Adrenal gland (tissue), 12 donors: ENCODE data around the gene DDX41. TPM values are rescaled to one million over a fixed set of nuclear protein-coding genes. Genes with fewer than 3 reads are reported as not detected.

Experiments
- DNase-seq, 7 donors: peaks; one replicate each; pipeline ENCODE4 v3.0.0-alpha.2; 2019 to 2020
- H3K27ac ChIP-seq, 5 donors: fragments of 200-600 bp; sonication (generic) in 4 of 5; 1 replicate in 3 of 5; 2 replicates in 2 of 5; pipeline versions ENCODE4 v1.5.1 to v1.8.0; 2016 to 2020; ENCODE audit warnings: mild to moderate bottlenecking in 1 of 5
- H3K27me3 ChIP-seq: fragments of 200-600 bp; 2 replicates; pipeline ENCODE4 v1.8.0; 2021
- H3K36me3 ChIP-seq, 2 donors: fragments of 200-600 bp; replicated peaks in 1 of 2; 1 replicate in 1 of 2; 2 replicates in 1 of 2; pipeline versions ENCODE4 v1.5.1 to v1.8.0; 2018 to 2022
- H3K4me1 ChIP-seq, 2 donors: fragments of 200-600 bp; replicated peaks in 1 of 2; 1 replicate in 1 of 2; 2 replicates in 1 of 2; pipeline versions ENCODE4 v1.5.1 to v1.8.0; 2018 to 2021
- H3K4me3 ChIP-seq, 4 donors: fragments of 200-600 bp; sonication (generic) in 3 of 4; one replicate each; pipeline ENCODE4 v1.5.1; 2016 to 2018
- H3K9me3 ChIP-seq, 3 donors: fragments of 200-600 bp; sonication (generic) in 1 of 3; replicated peaks in 1 of 3; 1 replicate in 2 of 3; 2 replicates in 1 of 3; pipeline versions ENCODE4 v1.5.1 to v1.8.0; 2016 to 2021
- POLR2A ChIP-seq, 2 donors: fragments of 450-650 bp; IDR thresholded peaks; one replicate each; pipeline ENCODE4 v1.6.1; 2017; ENCODE audit warnings: antibody characterized with exemption in 2 of 2, mild to moderate bottlenecking in 2 of 2, moderate library complexity in 1 of 2
- WGBS, 4 donors: extraction: QIAGEN DNeasy Blood & Tissue Kit in 2 of 4; methylation state at CpG; one replicate each; pipeline versions ENCODE4 v1.1.5 to v1.1.7; 2013 to 2017; 5-methylcytosine and 5-hydroxymethylcytosine counted together
- intact Hi-C, 2 donors: fragments of 100-400 bp; cut with DNase I; formaldehyde crosslinking; loops; one replicate each; pipeline versions ENCODE4 v1.14.1 to v1.15.0; 2022 to 2023
- polyA plus RNA-seq, 3 donors: library from polyadenylated mRNA; stranded (reverse); fragments of 200-250 nt in 2 of 3; fragments of 350-450 nt in 1 of 3; fragmentation: Illumina TruSeq in 1 of 3; extraction: RNeasy Lipid Tissue Mini Kit (QIAGEN cat#74804) in 1 of 3; gene quantifications; one replicate each; pipeline ENCODE4 v1.2.3, GENCODE V29; 2013 to 2014
- total RNA-seq, 9 donors: library from RNA; depleted of rRNA in 4 of 9; stranded (reverse); fragments of >200 nt in 4 of 9; fragments of 120-200 nt in 1 of 9; fragmentation: NEBNext Ultra II Directional in 1 of 9; extraction: Animal tissue kit (Norgen Biotek cat#: 25700) in 1 of 9; gene quantifications; one replicate each; pipeline versions ENCODE4 v1.1.0 to v1.2.4, GENCODE V29; 2013 to 2023
- TF ChIP-seq, protein P1 (sequence below), 6 experiments: fragments of 450-650 bp in 4 of 6; fragments of 200-600 bp in 2 of 6; sonication (generic) in 1 of 6; IDR thresholded peaks; 1 replicate in 5 of 6; 2 replicates in 1 of 6; pipeline versions ENCODE4 v1.5.1 to v1.8.0; 2016 to 2021; ENCODE audit warnings: antibody characterized with exemption in 6 of 6, mild to moderate bottlenecking in 2 of 6, moderate library complexity in 1 of 6
- donor health status: healthy with polysubstance abuse.
- donor health status: Bipolar disorder and iron deficiency.
- donor health status: DM: yes; HTN: yes; CAD: no.
- donor health status: DM: no; HTN: no; CAD: no.
- donor health status: DM: no; HTN: no; CAD: no.
- donor health status: DM: yes; HTN: yes; CAD: no.

The DDX41 gene
- total and polyA plus RNA-seq, 12 donors = 47.0 to 180 (median 116) TPM

DNA sequence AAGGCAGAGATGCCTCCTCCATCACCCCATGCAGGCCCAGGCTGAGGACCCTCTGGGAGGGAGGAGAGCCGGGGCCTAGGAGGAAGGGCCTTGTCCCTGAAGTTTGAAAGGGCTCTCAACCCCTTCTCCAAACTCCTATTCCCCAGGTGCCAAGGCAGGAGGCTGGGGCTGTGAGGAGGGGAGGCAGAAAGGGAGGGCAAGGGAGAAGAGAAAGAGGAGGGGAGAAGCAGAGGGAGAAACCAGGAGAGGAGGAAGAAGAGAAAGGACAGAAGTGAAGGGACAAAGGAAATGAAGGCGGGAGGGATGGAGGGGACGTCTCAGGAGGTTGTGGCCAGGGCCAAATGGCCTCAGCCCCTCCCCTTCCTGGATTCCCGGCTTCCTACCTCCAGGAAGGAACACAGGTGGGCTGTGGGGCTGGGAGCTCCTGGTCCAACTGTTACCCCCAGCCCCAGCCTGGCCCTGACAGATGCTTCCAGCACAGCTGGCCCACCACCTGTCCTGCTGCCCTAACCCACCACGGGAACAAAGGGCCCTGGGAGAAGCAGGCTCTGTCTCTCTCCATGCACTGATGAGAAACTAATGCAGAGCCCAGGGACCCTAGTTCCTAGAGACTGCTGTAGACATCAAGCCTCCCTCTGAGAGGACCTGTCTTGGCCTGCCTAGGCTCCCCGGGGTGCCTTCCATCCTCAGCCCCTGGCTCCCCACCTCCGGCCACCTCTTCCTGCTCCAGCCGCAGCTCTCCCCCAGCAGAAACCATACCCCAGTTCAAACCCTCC is 46.8 kb downstream of the DDX41 start:
- WGBS, 4 donors = 78 to 87% (median 83%) methylated on average over 6 to 8 of the region's 8 CpGs
- H3K27ac ChIP-seq = no peak overlapping the region
- H3K4me3 ChIP-seq = no peak overlapping the region
- no peak for TF ChIP-seq POLR2A (IDR thresholded peaks at IDR 0.05)
- TF ChIP-seq, protein P1, sequence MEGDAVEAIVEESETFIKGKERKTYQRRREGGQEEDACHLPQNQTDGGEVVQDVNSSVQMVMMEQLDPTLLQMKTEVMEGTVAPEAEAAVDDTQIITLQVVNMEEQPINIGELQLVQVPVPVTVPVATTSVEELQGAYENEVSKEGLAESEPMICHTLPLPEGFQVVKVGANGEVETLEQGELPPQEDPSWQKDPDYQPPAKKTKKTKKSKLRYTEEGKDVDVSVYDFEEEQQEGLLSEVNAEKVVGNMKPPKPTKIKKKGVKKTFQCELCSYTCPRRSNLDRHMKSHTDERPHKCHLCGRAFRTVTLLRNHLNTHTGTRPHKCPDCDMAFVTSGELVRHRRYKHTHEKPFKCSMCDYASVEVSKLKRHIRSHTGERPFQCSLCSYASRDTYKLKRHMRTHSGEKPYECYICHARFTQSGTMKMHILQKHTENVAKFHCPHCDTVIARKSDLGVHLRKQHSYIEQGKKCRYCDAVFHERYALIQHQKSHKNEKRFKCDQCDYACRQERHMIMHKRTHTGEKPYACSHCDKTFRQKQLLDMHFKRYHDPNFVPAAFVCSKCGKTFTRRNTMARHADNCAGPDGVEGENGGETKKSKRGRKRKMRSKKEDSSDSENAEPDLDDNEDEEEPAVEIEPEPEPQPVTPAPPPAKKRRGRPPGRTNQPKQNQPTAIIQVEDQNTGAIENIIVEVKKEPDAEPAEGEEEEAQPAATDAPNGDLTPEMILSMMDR (IDR thresholded peaks at IDR 0.05) = no peak
- no peaks in the 10 kb centered on the region for H3K9me3 ChIP-seq
- intact Hi-C loops = no loop called here
- no peak for DNase-seq
- peaks cover 7 to 12% of the 10 kb centered on the region in 2 donors for H3K4me1 ChIP-seq
- peaks cover 0 to 14% of the 10 kb centered on the region in 2 donors for H3K36me3 ChIP-seq
- peaks cover 10% of the 10 kb centered on the region for H3K27me3 ChIP-seq

DNA sequence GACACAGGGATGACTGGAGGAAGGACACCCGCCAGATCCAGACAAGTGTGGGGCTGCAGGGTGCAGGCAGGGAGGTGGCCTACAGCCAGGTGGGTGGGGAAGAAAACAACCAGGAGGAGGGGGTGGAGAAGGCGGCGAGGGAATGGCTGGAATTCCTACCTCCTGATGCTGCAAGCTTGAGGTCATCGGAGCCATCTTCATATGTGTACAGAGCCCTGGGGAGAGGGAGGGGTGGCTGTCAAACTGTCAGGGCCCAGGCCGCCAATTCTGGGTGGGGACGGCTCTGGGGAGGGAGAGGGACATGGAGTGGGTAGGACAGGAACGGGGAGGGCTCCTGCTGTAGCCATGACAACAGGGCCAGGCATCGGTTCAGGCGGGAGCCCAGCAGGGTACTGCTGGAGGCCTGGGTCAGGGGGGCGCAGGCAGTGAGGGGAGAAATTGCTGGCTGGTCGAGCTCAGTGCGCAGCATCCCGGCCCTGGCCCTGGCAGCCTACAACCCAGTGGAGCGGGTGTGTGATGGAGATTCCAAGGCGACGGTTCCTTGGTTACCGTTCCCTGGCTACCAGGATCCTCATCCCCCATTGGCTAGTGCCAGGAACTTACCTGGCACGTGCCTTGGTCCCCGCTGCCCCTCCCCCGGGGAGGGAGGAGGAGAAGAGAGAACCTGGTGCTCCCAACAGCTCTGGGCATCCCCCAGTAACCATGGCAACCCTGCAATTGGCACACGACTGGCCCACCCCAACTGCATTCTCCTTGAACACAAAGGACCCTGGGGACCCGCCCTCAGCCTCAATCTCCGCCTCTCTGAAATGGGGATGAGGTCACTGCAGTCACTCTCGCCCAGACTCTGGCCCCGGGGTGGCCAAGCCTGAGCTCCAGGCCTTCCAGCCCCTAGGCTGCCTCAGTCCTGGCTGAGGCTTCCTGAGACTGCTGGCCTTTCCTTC is 47.8 kb downstream of the DDX41 start:
- Histone ChIP-seq H3K9me3 (no peaks in the 10 kb centered on the region), H3K4me3 (no peak overlapping the region), H3K4me1 (peaks cover 7 to 12% of the 10 kb centered on the region in 2 donors), H3K27ac (no peak overlapping the region), H3K36me3 (peaks cover 0 to 14% of the 10 kb centered on the region in 2 donors), H3K27me3 (peaks cover 10% of the 10 kb centered on the region)
- DNase-seq = no peak
- WGBS, 4 donors = 64 to 73% (median 72%) methylated on average over 13 to 25 of the region's 25 CpGs
- intact Hi-C loops = no loop called here
- TF ChIP-seq, protein P1 (IDR thresholded peaks at IDR 0.05) = no peak
- no peak for TF ChIP-seq POLR2A (IDR thresholded peaks at IDR 0.05)

DNA sequence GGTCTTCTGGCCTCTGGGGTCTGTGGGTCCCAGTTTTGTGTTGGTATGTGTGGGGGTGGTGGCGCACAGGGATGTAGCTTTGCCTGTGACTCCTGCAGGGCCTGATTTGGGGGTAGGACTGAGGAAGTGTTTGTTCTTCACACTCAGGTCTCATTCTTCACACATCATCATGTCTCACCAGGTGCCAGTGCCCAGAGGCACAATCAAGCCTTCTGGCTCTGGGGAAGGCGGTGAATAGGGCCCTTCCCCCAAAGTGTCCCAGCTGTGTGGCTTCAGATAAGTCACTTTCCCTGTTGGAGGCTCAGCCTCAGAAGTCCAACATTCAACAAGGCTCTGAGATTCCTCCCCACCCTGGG is 48.5 kb downstream of the DDX41 start:
- 85 to 97% (median 93%) methylated on average over 2 of the region's 2 CpGs for WGBS, 4 donors
- Histone ChIP-seq H3K27ac (no peak overlapping the region), H3K4me1 (peaks cover 7 to 12% of the 10 kb centered on the region in 2 donors), H3K9me3 (no peaks in the 10 kb centered on the region), H3K36me3 (peaks cover 0 to 14% of the 10 kb centered on the region in 2 donors), H3K27me3 (peaks cover 10% of the 10 kb centered on the region), H3K4me3 (no peak overlapping the region)
- intact Hi-C loops = no loop called here
- DNase-seq = no peak
- TF ChIP-seq, protein P1 (IDR thresholded peaks at IDR 0.05) = no peak
- TF ChIP-seq POLR2A (IDR thresholded peaks at IDR 0.05) = no peak

DNA sequence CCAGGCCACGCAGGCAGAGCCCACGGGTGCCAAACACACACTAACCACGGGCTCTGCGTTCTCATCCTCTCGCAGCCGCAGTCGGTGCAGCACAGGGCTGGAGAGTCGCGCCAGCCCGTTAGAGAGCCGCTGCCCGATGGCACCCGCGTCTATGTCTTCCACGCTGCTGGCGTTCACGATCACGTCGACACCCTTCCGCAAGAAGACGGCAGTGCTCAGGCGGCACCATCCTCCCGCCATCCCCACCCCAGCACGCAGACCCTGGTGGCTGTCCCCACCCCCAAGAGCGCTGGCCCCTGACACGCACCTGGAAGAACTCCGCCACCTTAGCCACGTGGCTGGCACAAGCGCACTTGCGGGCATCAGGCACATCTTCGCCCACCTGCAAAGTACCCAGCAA is 49.3 kb downstream of the DDX41 start:
- H3K36me3 ChIP-seq = peaks cover 0 to 14% of the 10 kb centered on the region in 2 donors
- no peak for DNase-seq

More for the DNA sequence above, 49.3 kb downstream of the DDX41 start:
- no peak overlapping the region for H3K4me3 ChIP-seq
- 92 to 97% (median 94%) methylated on average over 17 to 31 of the region's 31 CpGs for WGBS, 4 donors
- no peaks in the 10 kb centered on the region for H3K9me3 ChIP-seq
- H3K27me3 ChIP-seq = peaks cover 8% of the 10 kb centered on the region
- H3K4me1 ChIP-seq = peaks cover 2 to 9% of the 10 kb centered on the region in 2 donors
- H3K27ac ChIP-seq = no peak overlapping the region
- TF ChIP-seq POLR2A (IDR thresholded peaks at IDR 0.05) = no peak
- TF ChIP-seq, protein P1 (IDR thresholded peaks at IDR 0.05) = no peak
- intact Hi-C loops = no loop called here
